ENCODE data around the gene ZFHX2. TPM values are rescaled to one million over a fixed set of nuclear protein-coding genes. Genes with fewer than 3 reads are reported as not detected.

Gene ZFHX2
- total and polyA plus RNA-seq, 2 of the 13 experiments (the other 11 are each of a cell fraction or from before 2014, with no cell fraction given) = 0.17 to 0.44 TPM

GRCh38 chr14:23556700-23557440 is 5.3 kb upstream of the ZFHX2 start (continued):
- no peak for TF ChIP-seq ZNF484 (CRISPR knock-in tag; IDR thresholded peaks at IDR 0.05; ENCODE audit: borderline replicate concordance, low read depth)
- TF ChIP-seq ZNF747 (CRISPR knock-in tag; IDR thresholded peaks at IDR 0.05; ENCODE audit: borderline replicate concordance) = no peak
- no peak for TF ChIP-seq ZNF354B (CRISPR knock-in tag; IDR thresholded peaks at IDR 0.05)
- TF ChIP-seq, protein P1, sequence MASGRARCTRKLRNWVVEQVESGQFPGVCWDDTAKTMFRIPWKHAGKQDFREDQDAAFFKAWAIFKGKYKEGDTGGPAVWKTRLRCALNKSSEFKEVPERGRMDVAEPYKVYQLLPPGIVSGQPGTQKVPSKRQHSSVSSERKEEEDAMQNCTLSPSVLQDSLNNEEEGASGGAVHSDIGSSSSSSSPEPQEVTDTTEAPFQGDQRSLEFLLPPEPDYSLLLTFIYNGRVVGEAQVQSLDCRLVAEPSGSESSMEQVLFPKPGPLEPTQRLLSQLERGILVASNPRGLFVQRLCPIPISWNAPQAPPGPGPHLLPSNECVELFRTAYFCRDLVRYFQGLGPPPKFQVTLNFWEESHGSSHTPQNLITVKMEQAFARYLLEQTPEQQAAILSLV (CRISPR knock-in tag; IDR thresholded peaks at IDR 0.05; ENCODE audit: borderline replicate concordance) = no peak
- no peak for TF ChIP-seq RXRB (CRISPR knock-in tag; IDR thresholded peaks at IDR 0.05; ENCODE audit: borderline replicate concordance)
- TF ChIP-seq, protein P2, sequence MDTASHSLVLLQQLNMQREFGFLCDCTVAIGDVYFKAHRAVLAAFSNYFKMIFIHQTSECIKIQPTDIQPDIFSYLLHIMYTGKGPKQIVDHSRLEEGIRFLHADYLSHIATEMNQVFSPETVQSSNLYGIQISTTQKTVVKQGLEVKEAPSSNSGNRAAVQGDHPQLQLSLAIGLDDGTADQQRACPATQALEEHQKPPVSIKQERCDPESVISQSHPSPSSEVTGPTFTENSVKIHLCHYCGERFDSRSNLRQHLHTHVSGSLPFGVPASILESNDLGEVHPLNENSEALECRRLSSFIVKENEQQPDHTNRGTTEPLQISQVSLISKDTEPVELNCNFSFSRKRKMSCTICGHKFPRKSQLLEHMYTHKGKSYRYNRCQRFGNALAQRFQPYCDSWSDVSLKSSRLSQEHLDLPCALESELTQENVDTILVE (CRISPR knock-in tag; IDR thresholded peaks at IDR 0.05) = no peak
- 0 out of 2 replicates have a peak, but pooled peaks have one; percentile 16 for TF ChIP-seq LBX2 (CRISPR knock-in tag; IDR thresholded peaks at IDR 0.05; ENCODE audit: borderline replicate concordance)
- no peak for TF ChIP-seq NAIF1 (CRISPR knock-in tag; IDR thresholded peaks at IDR 0.05; ENCODE audit: borderline replicate concordance)
- no peak for TF ChIP-seq POLR2AphosphoS2 (IDR thresholded peaks at IDR 0.05; ENCODE audit: low read depth, low read length)
- no peak for TF ChIP-seq ZNF292 (CRISPR knock-in tag; IDR thresholded peaks at IDR 0.05; ENCODE audit: borderline replicate concordance, low read depth)
- TF ChIP-seq, protein P3, sequence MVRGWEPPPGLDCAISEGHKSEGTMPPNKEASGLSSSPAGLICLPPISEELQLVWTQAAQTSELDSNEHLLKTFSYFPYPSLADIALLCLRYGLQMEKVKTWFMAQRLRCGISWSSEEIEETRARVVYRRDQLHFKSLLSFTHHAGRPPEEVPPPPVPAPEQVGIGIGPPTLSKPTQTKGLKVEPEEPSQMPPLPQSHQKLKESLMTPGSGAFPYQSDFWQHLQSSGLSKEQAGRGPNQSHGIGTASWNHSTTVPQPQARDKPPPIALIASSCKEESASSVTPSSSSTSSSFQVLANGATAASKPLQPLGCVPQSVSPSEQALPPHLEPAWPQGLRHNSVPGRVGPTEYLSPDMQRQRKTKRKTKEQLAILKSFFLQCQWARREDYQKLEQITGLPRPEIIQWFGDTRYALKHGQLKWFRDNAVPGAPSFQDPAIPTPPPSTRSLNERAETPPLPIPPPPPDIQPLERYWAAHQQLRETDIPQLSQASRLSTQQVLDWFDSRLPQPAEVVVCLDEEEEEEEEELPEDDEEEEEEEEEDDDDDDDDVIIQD (CRISPR knock-in tag; IDR thresholded peaks at IDR 0.05; ENCODE audit: low read depth) = no peak
- TF ChIP-seq MIXL1 (CRISPR knock-in tag; IDR thresholded peaks at IDR 0.05) = no peak
- TF ChIP-seq, protein P4, sequence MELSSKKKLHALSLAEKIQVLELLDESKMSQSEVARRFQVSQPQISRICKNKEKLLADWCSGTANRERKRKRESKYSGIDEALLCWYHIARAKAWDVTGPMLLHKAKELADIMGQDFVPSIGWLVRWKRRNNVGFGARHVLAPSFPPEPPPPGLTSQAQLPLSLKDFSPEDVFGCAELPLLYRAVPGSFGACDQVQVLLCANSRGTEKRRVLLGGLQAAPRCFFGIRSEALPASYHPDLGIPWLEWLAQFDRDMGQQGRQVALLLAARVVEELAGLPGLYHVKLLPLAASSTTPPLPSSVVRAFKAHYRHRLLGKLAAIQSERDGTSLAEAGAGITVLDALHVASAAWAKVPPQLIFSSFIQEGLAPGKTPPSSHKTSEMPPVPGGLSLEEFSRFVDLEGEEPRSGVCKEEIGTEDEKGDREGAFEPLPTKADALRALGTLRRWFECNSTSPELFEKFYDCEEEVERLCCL (CRISPR knock-in tag; IDR thresholded peaks at IDR 0.05; ENCODE audit: borderline replicate concordance) = no peak
- TF ChIP-seq ZNF687 (CRISPR knock-in tag; IDR thresholded peaks at IDR 0.05) = no peak
- no peak for TF ChIP-seq ZFP36L2 (CRISPR knock-in tag; IDR thresholded peaks at IDR 0.05)

Measured in HepG2 (cell line).